Stimulated activated CD8-positive, alpha-beta memory T cell treated with anti-CD3 and anti-CD28 coated beads, Interleukin-7, amount 100 ng/mL, for 1 hour (primary cell): ENCODE data around the gene SAMSN1.

Source experiments
- DNase-seq, 2 donors: peaks; one replicate each; pipeline ENCODE4 v3.0.0-alpha.2; 2020; ENCODE audit warnings: low read depth in 2 of 2

SAMSN1 gene

DNA sequence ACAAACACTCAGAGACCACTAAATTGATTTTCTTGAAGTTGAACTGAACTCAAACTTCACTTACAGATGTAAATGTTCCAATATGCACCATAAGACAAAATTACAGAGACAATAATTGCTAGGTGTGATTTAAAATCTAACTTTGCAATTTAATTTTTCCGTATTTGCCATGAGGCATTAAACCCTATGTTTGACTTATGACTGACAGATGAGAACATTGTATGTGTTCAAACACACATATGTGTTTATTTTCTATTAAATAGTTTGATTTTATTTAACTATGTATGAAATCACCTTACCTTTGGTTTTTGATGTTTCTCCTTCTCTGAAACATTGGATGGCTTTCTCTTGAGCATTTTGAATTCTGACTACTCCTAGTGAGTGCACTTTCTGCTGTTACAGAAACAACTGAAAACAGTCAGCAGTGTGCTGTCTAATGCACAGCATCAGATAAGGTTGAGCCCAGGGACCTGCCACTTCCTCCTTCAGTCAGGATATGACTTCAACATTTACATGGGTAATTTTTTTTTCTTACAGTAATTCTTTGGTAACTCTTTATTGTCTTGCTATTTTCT, at the start of gene SAMSN1:
SAMSN1 (minus strand) TSS at position 410 of the 575 bp plus-strand sequence; CDS start at position 356, 54 bp downstream.
- peak; percentile 22 to 30 for DNase-seq

- DNase-seq: no peak
These were observed 49.3 kb upstream of the SAMSN1 start for GRCh38 chr21:14595449-14595848.

DNA sequence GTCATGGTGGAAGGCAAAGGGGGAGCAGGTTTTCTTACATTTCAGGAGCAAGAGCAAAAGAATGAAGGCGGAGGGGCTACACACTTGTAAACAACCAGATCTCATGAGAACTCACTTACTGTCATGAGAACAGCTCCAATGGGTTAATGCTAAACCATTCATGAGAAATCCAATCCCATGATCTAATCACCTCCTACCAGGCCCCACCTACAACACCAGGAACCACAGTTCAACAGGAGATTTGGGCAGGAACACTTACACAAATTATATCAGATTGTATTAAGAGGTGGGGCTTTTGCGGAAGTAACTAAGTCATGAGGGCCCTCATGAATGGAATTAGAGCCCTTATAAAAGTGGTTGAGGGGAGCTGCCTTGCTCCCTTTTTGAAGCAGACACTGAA, 48.9 kb upstream of the SAMSN1 start:
- no peak for DNase-seq

DNA sequence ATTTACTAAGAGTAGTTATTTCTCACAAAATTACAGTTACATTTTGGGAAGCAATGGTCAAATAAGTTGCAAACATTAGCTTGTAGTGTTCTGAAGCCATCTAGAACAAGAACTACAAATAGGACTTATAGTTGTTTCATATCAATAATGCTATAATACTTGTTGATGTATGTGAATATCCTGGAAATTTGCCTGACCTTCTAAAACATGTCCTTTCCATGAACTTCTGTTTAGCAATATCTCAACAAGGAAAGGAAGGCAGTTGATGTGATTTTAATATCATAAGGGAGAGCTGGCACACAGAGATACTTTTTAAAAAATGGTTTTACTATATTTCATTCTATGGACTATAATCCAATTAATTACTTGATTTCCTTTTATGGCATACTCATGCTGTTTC, 47.1 kb upstream of the SAMSN1 start:
- DNase-seq: no peak

DNA sequence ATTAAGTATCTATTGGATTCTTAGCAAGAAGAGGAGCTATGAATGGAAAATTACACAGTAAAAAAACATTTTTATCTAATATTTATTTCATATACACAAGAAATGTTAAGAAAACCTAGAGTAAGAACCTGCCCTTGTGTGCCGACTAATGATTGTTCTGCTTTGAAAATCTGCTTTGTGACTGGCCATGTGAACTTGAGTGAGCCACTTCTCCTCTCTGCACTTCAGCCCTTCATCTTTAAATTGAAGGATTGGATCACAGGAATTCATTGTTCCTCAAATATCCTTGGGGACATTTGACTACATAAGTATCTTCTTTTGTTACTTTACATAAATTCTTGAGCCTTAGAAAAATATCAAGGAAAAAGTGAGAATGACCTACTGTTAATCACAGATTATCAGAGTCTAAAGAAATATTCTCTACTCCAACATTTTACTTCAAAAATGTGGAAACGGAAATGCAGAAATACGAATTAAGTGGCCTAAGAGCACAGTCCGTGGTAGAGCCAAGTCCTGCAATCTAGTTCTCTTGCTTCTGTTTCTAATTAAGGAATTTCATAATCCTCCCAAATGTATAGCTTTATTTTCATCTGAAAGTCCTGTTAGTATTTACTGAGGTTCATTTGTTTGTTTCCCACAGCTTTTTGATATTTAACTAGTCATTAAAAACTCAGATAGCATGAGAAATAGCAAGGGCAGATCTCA, 46.3 kb upstream of the SAMSN1 start:
- DNase-seq: no peak

GRCh38 chr21:14591882-14592281, 45.8 kb upstream of the SAMSN1 start:
- no peak for DNase-seq

GRCh38 chr21:14591377-14591776, 45.3 kb upstream of the SAMSN1 start:
- DNase-seq: no peak

GRCh38 chr21:14589855-14590563, 43.9 kb upstream of the SAMSN1 start:
- DNase-seq: no peak

DNA sequence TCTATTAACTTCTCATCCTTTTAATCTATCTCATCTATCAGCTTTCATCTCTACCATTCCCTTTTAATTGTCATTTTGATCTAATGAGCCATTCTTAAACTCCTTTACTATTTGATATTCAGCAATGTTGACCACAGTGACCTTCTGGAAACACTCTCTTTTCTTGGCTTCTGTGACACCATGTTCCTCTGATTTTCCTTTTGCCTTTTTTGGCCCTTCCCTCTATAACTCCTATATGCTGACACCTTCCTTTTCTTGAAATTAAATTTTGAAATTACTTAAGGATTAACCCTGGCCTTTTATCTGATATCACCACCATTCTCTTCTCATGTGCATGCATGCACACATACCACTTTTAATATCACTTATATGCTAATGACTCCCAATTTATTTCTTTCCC, 41.2 kb upstream of the SAMSN1 start:
- no peak for DNase-seq

DNA sequence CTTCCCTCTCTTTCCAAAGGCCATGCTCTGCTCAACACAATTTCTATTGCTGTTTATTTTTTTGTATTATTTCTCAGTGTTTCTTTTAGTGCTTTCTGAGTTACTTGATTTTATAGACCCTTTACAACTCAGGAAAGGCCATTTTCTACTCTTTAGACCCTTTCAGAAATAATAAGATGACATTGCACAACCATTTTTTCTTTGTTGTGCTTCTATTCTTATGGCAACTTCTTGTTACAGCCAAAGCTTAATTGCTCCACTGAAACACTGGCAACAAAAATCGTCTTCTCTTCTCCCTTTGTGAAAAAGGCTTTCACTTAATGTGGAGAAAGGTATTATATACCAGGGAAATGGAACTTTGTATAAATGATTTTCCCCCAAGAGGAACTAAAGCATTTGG, 39.0 kb upstream of the SAMSN1 start:
- DNase-seq: no peak

GRCh38 chr21:14584357-14585095, 38.4 kb upstream of the SAMSN1 start:
- DNase-seq: no peak

- DNase-seq: no peak
These were observed 37.6 kb upstream of the SAMSN1 start for GRCh38 chr21:14583629-14584255.

GRCh38 chr21:14582934-14583628, 37.0 kb upstream of the SAMSN1 start:
- no peak for DNase-seq

- DNase-seq: no peak
These were observed 35.9 kb upstream of the SAMSN1 start for GRCh38 chr21:14581902-14582457.

DNA sequence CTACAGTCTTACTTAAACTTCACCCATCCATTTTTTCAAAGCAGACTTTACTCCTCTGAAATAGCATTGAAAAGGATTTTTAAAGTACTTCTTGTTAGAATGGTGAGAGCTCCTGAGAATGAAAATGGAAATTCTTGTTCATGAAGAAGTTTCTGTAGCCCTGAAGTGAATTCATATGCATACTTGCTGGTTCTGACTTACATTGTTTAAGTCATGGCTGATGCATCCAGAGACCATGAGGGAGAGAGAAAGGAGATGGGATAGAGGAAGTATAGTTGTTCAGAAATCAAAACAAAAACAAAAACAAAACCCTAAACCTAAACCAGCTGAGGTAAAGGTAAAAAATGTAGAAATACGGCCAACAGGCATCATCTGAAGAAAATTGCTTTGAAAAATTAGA, 27.1 kb upstream of the SAMSN1 start:
- no peak for DNase-seq

DNA sequence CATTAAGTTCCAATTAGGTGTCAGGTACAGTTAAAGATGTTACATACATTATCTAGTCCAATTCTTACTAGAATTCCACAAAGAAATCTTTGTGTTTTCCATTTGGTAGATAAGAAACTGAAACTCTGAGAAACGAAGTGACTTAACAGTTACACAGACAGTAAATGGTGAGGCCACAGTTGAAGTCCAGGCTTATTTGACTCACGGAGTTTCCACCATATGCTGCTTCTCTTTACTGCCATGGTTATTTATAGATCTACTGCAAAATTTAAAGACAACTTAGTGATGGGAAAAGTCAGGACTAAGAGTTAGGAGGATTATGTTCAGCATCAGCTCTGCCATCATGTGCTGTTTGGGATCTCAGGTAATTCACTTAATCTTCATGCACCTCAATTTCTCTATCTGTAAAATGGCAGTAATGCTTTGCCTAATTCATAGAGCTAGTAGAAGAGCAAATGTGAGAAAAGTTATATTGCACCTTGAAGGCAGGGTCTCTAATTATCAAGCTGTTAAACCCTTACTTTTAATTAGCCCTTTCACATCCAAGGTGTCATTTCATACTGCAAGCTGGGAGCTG, 26.2 kb upstream of the SAMSN1 start:
- DNase-seq: no peak

- DNase-seq: no peak
These were observed 23.8 kb upstream of the SAMSN1 start for GRCh38 chr21:14569868-14570267.

- DNase-seq: no peak
These were observed 23.0 kb upstream of the SAMSN1 start for GRCh38 chr21:14569026-14569621.

DNA sequence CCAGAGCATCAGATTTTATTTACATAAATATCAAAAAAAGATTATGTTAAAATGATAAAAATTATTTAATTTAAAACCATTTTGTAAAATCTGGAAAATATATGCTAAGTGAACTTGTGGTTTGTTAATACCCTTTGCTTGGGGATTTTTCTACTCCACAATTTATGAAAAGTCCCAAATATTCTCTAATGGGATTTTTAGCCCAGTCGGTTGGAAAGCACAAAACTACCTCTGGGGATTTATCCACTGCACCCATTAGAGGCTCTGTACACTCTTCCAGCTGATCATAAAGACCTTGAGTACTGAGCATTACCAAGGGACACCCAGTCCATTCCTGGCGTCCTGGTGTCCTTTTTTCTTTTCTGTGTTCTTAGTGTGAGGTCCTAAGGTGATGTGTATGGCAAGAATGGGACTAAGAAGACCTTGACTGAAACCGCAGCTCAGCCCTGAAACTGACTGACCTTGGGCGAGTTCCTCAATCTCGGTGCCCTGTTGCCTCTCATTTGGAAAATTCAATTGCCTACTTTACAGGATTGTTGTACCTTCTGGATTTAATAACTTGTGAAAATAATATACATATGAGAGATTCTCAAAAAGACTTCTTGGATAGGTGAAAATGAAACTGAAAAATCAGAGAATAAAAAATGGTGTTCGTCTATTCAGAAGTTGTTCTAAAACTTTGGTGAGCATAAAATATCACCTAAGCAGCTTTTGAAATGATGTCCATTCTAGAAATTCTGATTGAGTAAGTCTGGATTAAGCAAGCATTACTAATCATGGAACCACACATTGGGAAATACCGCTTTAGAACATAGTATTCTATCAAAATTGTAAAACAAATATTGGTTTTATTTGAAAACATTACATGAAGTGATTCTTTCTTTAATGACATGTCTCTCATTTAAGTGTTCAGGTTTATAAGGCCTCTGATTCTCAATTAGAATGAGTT, 21.5 kb upstream of the SAMSN1 start:
- no peak for DNase-seq
